Loucy (cell line): ENCODE results near the gene FARSB.

Source experiments
- H2AFZ ChIP-seq: fragments of 200-600 bp; sonication (generic); 2 replicates; pipeline ENCODE4 v1.6.0; 2016; ENCODE audit warnings: antibody characterized with exemption, mild to moderate bottlenecking, low read length, moderate library complexity
- H3F3A ChIP-seq: fragments of 200-600 bp; 2 replicates; pipeline ENCODE4 v1.6.0; 2016; ENCODE audit warnings: antibody characterized with exemption, low read depth, mild to moderate bottlenecking
- H3K27me3 ChIP-seq: fragments of 200-600 bp; sonication (generic); 2 replicates; pipeline ENCODE4 v1.6.1; 2014; ENCODE audit warnings: low read length, mild to moderate bottlenecking; ENCODE audit not compliant: insufficient read depth, poor library complexity, severe bottlenecking
- H3K36me3 ChIP-seq: fragments of 200-600 bp; sonication (generic); 2 replicates; pipeline ENCODE4 v1.6.1; 2016; ENCODE audit warnings: low read length; ENCODE audit not compliant: insufficient read depth
- H3K4me1 ChIP-seq: fragments of 200-600 bp; sonication (generic); 2 replicates; pipeline ENCODE4 v1.5.1; 2014; ENCODE audit warnings: low read length, mild to moderate bottlenecking; ENCODE audit not compliant: insufficient read depth, poor library complexity, severe bottlenecking
- H3K4me2 ChIP-seq: fragments of 200-600 bp; sonication (generic); 2 replicates; pipeline ENCODE4 v1.6.0; 2014; ENCODE audit warnings: antibody characterized with exemption, low read length, low read depth, mild to moderate bottlenecking; ENCODE audit not compliant: poor library complexity, severe bottlenecking
- H3K4me3 ChIP-seq: fragments of 200-600 bp; sonication (generic); 2 replicates; pipeline ENCODE4 v1.5.1; 2014; ENCODE audit warnings: low read length, mild to moderate bottlenecking, mixed read lengths; ENCODE audit not compliant: poor library complexity, severe bottlenecking
- H3K79me2 ChIP-seq: fragments of 200-600 bp; sonication (generic); 2 replicates; pipeline ENCODE4 v1.6.1; 2014; ENCODE audit warnings: low read length; ENCODE audit not compliant: insufficient read depth
- H3K9ac ChIP-seq: fragments of 200-600 bp; sonication (generic); 2 replicates; pipeline ENCODE4 v1.6.0; 2014; ENCODE audit warnings: mild to moderate bottlenecking, low read depth, low read length, moderate library complexity; ENCODE audit not compliant: poor library complexity, severe bottlenecking
- H3K9me2 ChIP-seq: fragments of 200-600 bp; sonication (generic); replicated peaks from 2 replicates; pipeline ENCODE4 v1.6.1; 2016; ENCODE audit warnings: low read depth, low read length, mixed read lengths
- H3K9me3 ChIP-seq: fragments of 200-600 bp; sonication (generic); 2 replicates; pipeline ENCODE4 v1.6.1; 2014; ENCODE audit warnings: mild to moderate bottlenecking, antibody characterized with exemption, low read length, low read depth; ENCODE audit not compliant: insufficient read depth
- H4K20me1 ChIP-seq: fragments of 200-600 bp; sonication (generic); 2 replicates; pipeline ENCODE4 v1.6.0; 2014; ENCODE audit warnings: antibody characterized with exemption, low read length, mild to moderate bottlenecking; ENCODE audit not compliant: insufficient read depth, poor library complexity, severe bottlenecking
- CTCF ChIP-seq: fragments of 200-600 bp; sonication (generic); conservative IDR thresholded peaks from 2 replicates; pipeline ENCODE4 v1.5.1; 2014; ENCODE audit warnings: mild to moderate bottlenecking, antibody characterized with exemption, low read length
- EZH2phosphoT487 ChIP-seq: fragments of 200-600 bp; IDR thresholded peaks from 2 replicates; pipeline ENCODE4 v1.6.1; 2018; ENCODE audit warnings: antibody characterized with exemption, mild to moderate bottlenecking, moderate library complexity, borderline replicate concordance

The FARSB gene

GRCh38 chr2:222561151-222561550 is 94.7 kb downstream of the FARSB start:
- no peak overlapping the region for H2AFZ ChIP-seq
- no peak overlapping the region for H3K4me3 ChIP-seq
- H3K36me3 ChIP-seq = peaks cover under 1% of the 10 kb centered on the region; the same call in 1 of the 2 replicates
- no peaks in the 10 kb centered on the region for H3F3A ChIP-seq
- H3K9ac ChIP-seq = no peak overlapping the region
- no peaks in the 10 kb centered on the region for H3K27me3 ChIP-seq
- H3K9me2 ChIP-seq = no peaks in the 10 kb centered on the region
- no peaks in the 10 kb centered on the region for H3K79me2 ChIP-seq
- H3K4me2 ChIP-seq = no peak overlapping the region
- no peaks in the 10 kb centered on the region for H4K20me1 ChIP-seq
- no peak for TF ChIP-seq CTCF
- TF ChIP-seq EZH2phosphoT487 = no peak
- no peaks in the 10 kb centered on the region for H3K4me1 ChIP-seq
- H3K9me3 ChIP-seq = no peaks in the 10 kb centered on the region

GRCh38 chr2:222554517-222554916 is 101.4 kb downstream of the FARSB start:
- TF ChIP-seq EZH2phosphoT487 (no peak), CTCF (no peak)

GRCh38 chr2:222548992-222549391 is 106.9 kb downstream of the FARSB start:
- Histone ChIP-seq H3K4me2 (no peak overlapping the region), H2AFZ (no peak overlapping the region), H4K20me1 (no peaks in the 10 kb centered on the region), H3K36me3 (no peaks in the 10 kb centered on the region), H3K9me3 (no peaks in the 10 kb centered on the region), H3F3A (no peaks in the 10 kb centered on the region), H3K4me3 (no peak overlapping the region), H3K9ac (no peak overlapping the region), H3K4me1 (no peaks in the 10 kb centered on the region), H3K9me2 (no peaks in the 10 kb centered on the region), H3K27me3 (no peaks in the 10 kb centered on the region), H3K79me2 (no peaks in the 10 kb centered on the region)
- TF ChIP-seq EZH2phosphoT487 = no peak
- TF ChIP-seq CTCF = no peak

More at GRCh38 chr2:222554517-222554916, 101.4 kb downstream of the FARSB start:
- H3K4me3 ChIP-seq = no peak overlapping the region
- no peaks in the 10 kb centered on the region for H3K79me2 ChIP-seq
- no peak overlapping the region for H2AFZ ChIP-seq
- no peak overlapping the region for H3K4me2 ChIP-seq
- no peaks in the 10 kb centered on the region for H3K9me3 ChIP-seq
- no peaks in the 10 kb centered on the region for H3K27me3 ChIP-seq
- no peaks in the 10 kb centered on the region for H3K36me3 ChIP-seq
- H3F3A ChIP-seq = no peaks in the 10 kb centered on the region
- no peaks in the 10 kb centered on the region for H4K20me1 ChIP-seq
- H3K9ac ChIP-seq = no peak overlapping the region
- no peaks in the 10 kb centered on the region for H3K9me2 ChIP-seq
- H3K4me1 ChIP-seq = no peaks in the 10 kb centered on the region
